ENCODE results near the gene ZMYND8. TPM values are rescaled to one million over a fixed set of nuclear protein-coding genes. Genes with fewer than 3 reads are reported as not detected.
"Not testable (repeated sequence)": the region's sequence is repeated elsewhere in the genome, so short reads cannot be mapped to it uniquely, and the experiment has no call there.

Gene ZMYND8
- total RNA-seq, 2 experiments from 2014 or later, result 30.3 to 33.0 TPM

DNA sequence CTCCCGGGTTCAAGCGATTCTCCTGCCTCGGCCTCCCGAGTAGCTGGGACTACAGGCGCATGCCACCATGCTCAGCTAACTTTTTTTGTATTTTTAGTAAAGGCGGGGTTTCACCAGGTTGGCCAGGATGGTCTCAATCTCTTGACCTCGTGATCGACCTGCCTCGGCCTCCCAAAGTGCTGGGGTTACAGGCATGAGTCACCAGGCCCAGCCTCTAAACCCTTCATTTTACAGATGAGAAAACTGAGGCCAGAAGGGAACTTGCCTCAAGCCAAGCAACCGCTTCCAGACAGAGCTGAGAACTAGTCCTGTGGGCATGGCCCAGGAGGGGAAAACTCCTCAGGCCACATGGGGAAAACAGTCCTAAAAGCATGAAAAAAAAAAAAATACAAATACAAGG, 47.1 kb downstream of the ZMYND8 start:
- Mint-ChIP-seq H3K36me3 (ENCODE audit: low read depth) (peaks cover 12% of the 10 kb centered on the region), H3K9me3 (no peaks in the 10 kb centered on the region), H3K4me1 (ENCODE audit: low read depth) (peaks cover 28% of the 10 kb centered on the region), H3K27ac (no peak overlapping the region), H3K27me3 (ENCODE audit: low read depth) (no peaks in the 10 kb centered on the region), H3K4me3 (no peak overlapping the region)
- CTCF ChIA-PET, result interaction anchor here (0.6 to 1.5 kb wide), 4 partner anchors 17 to 82 kb away, joined by 3 to 5 read pairs (median 4); no protein-coding TSS in a partner anchor
- no peak for DNase-seq
- intact Hi-C loops (cut with micrococcal nuclease), result no loop called here

DNA sequence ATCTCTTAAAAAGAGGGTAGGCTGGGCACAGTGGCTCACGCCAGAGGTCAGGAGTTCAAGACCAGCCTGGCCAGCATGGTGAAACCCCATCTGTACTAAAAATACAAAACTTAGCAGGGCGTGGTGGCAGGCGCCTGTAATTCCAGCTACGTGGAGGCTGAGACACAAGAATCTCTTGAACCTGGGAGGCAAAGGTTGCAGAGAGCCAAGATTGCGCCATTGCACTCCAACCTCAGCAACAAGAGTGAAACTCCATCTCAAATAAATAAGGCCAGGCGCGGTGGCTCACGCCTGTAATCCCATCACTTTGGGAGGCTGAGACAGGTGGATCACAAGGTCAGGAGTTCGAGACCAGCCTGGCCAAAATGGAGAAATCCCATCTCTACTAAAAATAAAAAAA, 48.9 kb downstream of the ZMYND8 start:
- CTCF ChIA-PET, H3K27ac Mint-ChIP-seq: not testable (repeated sequence)
- H3K36me3 Mint-ChIP-seq (ENCODE audit: low read depth), result peaks cover 12% of the 10 kb centered on the region

GRCh38 chr20:47306755-47307370, 49.6 kb downstream of the ZMYND8 start:
- CTCF ChIA-PET, result interaction anchor here (0.7 to 1.4 kb wide), 2 partner anchors 34 to 77 kb away, joined by 3 to 5 read pairs; no protein-coding TSS in a partner anchor
- peaks cover 29% of the 10 kb centered on the region for H3K4me1 Mint-ChIP-seq (ENCODE audit: low read depth)
- H3K4me3 Mint-ChIP-seq, result no peak overlapping the region
- intact Hi-C loops (cut with micrococcal nuclease), result no loop called here
- H3K27me3 Mint-ChIP-seq (ENCODE audit: low read depth), result no peaks in the 10 kb centered on the region
- no peaks in the 10 kb centered on the region for H3K9me3 Mint-ChIP-seq
- no peak overlapping the region for H3K27ac Mint-ChIP-seq
- no peak for DNase-seq
- peaks cover 14% of the 10 kb centered on the region for H3K36me3 Mint-ChIP-seq (ENCODE audit: low read depth)

More for the DNA sequence above, 48.9 kb downstream of the ZMYND8 start:
- H3K9me3 Mint-ChIP-seq; DNase-seq; intact Hi-C loops (cut with micrococcal nuclease); H3K4me3 Mint-ChIP-seq; H3K27me3 Mint-ChIP-seq (ENCODE audit: low read depth): not testable (repeated sequence)
- peaks cover 32% of the 10 kb centered on the region for H3K4me1 Mint-ChIP-seq (ENCODE audit: low read depth)

GRCh38 chr20:47306095-47306494, 50.4 kb downstream of the ZMYND8 start:
- CTCF ChIA-PET, result interaction anchor here (0.7 to 1.4 kb wide), 2 partner anchors 33 to 77 kb away, joined by 3 to 5 read pairs; no protein-coding TSS in a partner anchor
- intact Hi-C loops (cut with micrococcal nuclease), result no loop called here
- H3K9me3 Mint-ChIP-seq, result no peaks in the 10 kb centered on the region
- H3K4me1 Mint-ChIP-seq (ENCODE audit: low read depth), result peaks cover 28% of the 10 kb centered on the region
- H3K27ac Mint-ChIP-seq, result no peak overlapping the region
- no peaks in the 10 kb centered on the region for H3K27me3 Mint-ChIP-seq (ENCODE audit: low read depth)
- no peak for DNase-seq
- peaks cover 17% of the 10 kb centered on the region for H3K36me3 Mint-ChIP-seq (ENCODE audit: low read depth)
- H3K4me3 Mint-ChIP-seq, result no peak overlapping the region

DNA sequence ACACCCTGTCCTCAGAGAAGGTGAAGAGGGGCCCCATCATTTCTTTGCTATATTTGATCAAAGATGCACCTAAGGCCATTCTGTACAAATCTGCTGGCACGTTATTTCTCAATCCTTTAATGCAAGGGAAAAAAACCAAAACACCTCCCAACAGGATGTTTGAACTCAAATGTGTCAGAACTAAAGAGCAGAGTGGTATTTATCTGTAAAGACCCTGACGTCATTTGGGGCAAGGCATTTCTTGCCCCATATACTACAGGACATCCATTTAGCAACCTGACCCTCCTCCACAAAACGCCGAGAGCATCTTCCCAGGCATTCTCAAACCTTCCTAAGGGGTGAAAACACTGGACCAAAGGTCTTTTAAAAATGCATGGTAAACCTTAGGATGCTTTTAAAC, 50.8 kb downstream of the ZMYND8 start:
- CTCF ChIA-PET, result interaction anchor here (0.7 to 1.4 kb wide), 2 partner anchors 78 to 296 kb away, joined by 3 to 5 read pairs; no protein-coding TSS in a partner anchor
- intact Hi-C loops (cut with micrococcal nuclease), result no loop called here
- peaks cover 25% of the 10 kb centered on the region for H3K4me1 Mint-ChIP-seq (ENCODE audit: low read depth)

DNA sequence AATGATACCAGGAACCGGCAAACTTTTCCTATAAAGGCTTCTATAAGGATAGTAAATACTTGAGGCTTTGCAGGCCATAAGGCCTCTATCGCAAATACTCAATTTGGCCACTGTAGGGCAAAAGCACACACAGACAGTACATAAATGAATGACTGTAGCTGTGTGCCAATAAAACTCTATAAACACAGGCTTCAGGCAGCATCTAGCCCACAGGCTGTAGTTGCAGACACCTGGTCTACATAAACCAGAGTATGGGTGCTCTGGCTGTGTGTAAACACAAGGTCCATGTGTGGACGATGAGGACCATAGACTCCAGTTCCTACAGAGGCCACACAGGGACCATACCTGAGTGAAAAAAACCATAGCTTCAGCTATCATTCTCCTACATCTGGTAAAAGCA, 52.2 kb downstream of the ZMYND8 start:
- H3K4me1 Mint-ChIP-seq (ENCODE audit: low read depth), result peaks cover 30% of the 10 kb centered on the region
- no peak for DNase-seq
- intact Hi-C loops (cut with micrococcal nuclease), result no loop called here
- no peak overlapping the region for H3K4me3 Mint-ChIP-seq
- no peaks in the 10 kb centered on the region for H3K9me3 Mint-ChIP-seq
- peak overlapping the region; percentile 41 for H3K27ac Mint-ChIP-seq
- H3K36me3 Mint-ChIP-seq (ENCODE audit: low read depth), result peaks cover 17% of the 10 kb centered on the region
- CTCF ChIA-PET, result interaction anchor here (0.6 to 1.1 kb wide), 2 partner anchors 31 to 77 kb away, joined by 3 to 5 read pairs; no protein-coding TSS in a partner anchor
- H3K27me3 Mint-ChIP-seq (ENCODE audit: low read depth), result no peaks in the 10 kb centered on the region

More for the DNA sequence above, 50.8 kb downstream of the ZMYND8 start:
- H3K4me3 Mint-ChIP-seq, result no peak overlapping the region
- H3K9me3 Mint-ChIP-seq, result no peaks in the 10 kb centered on the region
- no peak for DNase-seq
- peak overlapping the region; percentile 41 for H3K27ac Mint-ChIP-seq
- H3K36me3 Mint-ChIP-seq (ENCODE audit: low read depth), result peaks cover 17% of the 10 kb centered on the region
- H3K27me3 Mint-ChIP-seq (ENCODE audit: low read depth), result no peaks in the 10 kb centered on the region

DNA sequence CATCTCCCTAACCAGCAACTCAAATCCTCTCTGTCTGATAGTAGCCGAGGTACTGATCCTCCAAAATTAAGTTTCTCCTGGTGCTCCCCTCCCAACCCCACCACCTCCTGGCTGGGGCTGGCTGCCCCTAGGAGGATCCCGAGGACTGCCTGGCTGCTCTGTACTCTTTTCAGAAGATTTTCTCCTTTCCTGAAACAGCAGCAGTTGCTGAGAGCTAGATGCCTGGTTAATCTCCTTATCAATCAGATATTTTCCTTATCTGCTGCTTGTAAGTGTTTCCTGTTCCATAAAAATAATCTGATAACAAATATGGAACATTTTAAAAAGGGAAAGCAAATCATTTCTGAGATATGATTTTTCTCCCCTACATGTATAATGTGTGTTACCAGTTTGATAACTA, 52.8 kb downstream of the ZMYND8 start:
- Mint-ChIP-seq H3K27ac (no peak overlapping the region), H3K4me1 (ENCODE audit: low read depth) (peaks cover 27% of the 10 kb centered on the region), H3K36me3 (ENCODE audit: low read depth) (peaks cover 18% of the 10 kb centered on the region), H3K4me3 (no peak overlapping the region), H3K27me3 (ENCODE audit: low read depth) (no peaks in the 10 kb centered on the region), H3K9me3 (no peaks in the 10 kb centered on the region)
- CTCF ChIA-PET, result interaction anchor here (0.6 to 1.9 kb wide), 2 partner anchors 77 to 80 kb away, joined by 3 to 6 read pairs; no protein-coding TSS in a partner anchor
- intact Hi-C loops (cut with micrococcal nuclease), result no loop called here
- DNase-seq, result no peak

DNA sequence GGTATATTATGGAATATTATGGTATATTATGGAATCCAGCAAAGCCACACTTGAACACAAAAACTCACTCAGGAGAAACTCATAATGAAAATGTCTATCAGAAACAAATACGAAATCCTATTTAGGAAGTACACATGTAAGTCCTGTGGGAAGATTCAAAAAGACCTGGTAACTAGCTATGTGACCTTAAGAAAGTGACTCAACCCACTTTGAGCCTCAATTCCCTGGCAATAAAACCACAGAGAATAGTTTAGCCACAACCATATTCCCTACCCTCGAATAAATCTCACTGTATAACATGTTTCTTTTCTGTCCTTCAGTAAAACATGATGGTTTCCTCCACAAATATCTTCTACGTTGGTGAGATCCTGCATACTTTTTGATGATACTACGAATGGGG, 56.4 kb downstream of the ZMYND8 start:
- Mint-ChIP-seq H3K36me3 (ENCODE audit: low read depth) (peaks cover 16% of the 10 kb centered on the region), H3K4me1 (ENCODE audit: low read depth) (peaks cover 14% of the 10 kb centered on the region)

DNA sequence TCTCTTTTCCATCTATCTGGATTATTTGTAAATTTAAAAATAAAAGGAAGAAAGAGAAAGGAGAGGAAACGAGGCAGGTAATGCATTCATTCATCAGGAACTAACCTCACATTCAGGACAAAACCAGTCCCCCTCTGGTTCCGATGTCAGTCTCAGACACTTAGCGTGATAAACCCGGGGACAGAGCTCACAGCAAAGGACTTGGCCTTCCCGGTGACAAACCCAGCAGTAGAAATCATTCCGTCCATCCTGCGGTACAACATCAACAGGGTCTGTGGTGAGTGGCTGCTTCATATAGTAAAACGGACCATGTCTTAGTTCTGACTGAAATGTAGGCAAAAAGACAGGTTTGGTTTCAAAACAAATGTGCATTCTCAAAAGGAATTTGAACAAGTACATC, 57.9 kb downstream of the ZMYND8 start:
- Mint-ChIP-seq H3K36me3 (ENCODE audit: low read depth) (peaks cover 28% of the 10 kb centered on the region), H3K4me1 (ENCODE audit: low read depth) (peaks cover 18% of the 10 kb centered on the region), H3K27me3 (ENCODE audit: low read depth) (no peaks in the 10 kb centered on the region), H3K9me3 (no peaks in the 10 kb centered on the region), H3K4me3 (no peak overlapping the region), H3K27ac (no peak overlapping the region)
- DNase-seq, result no peak
- intact Hi-C loops (cut with micrococcal nuclease), result no loop called here
- CTCF ChIA-PET, result interaction anchor here (1.5 kb wide), 1 partner anchor 85 kb away, joined by 6 read pairs; no protein-coding TSS in a partner anchor

More for the DNA sequence above, 56.4 kb downstream of the ZMYND8 start:
- intact Hi-C loops (cut with micrococcal nuclease), result no loop called here
- DNase-seq, result no peak
- no peaks in the 10 kb centered on the region for H3K27me3 Mint-ChIP-seq (ENCODE audit: low read depth)
- H3K4me3 Mint-ChIP-seq, result no peak overlapping the region
- CTCF ChIA-PET, result interaction anchor here (0.6 kb wide), 1 partner anchor 9 kb away, joined by 3 read pairs; no protein-coding TSS in a partner anchor
- H3K9me3 Mint-ChIP-seq, result no peaks in the 10 kb centered on the region
- H3K27ac Mint-ChIP-seq, result no peak overlapping the region

DNA sequence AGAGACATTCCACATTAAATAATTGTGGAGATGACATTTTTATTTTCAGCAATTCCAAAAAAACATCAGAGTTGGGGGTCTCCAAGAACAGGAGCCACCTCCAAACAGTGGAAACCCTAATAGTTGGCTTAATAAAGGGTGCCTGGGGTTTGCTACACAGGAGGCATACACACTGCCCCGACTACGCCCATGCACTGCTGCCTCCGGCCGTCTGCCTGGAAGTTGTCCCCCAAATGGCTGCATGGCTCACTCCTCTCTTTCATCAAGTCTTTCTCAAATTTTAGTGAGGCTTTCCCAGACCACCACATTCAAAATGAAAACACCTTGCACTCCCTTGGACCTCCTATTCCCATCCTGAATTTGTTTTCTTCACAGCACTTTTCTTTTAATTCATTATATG, 58.8 kb downstream of the ZMYND8 start:
- Mint-ChIP-seq H3K27me3 (ENCODE audit: low read depth) (no peaks in the 10 kb centered on the region), H3K27ac (no peak overlapping the region), H3K36me3 (ENCODE audit: low read depth) (peaks cover 29% of the 10 kb centered on the region), H3K4me3 (no peak overlapping the region), H3K9me3 (no peaks in the 10 kb centered on the region), H3K4me1 (ENCODE audit: low read depth) (peaks cover 17% of the 10 kb centered on the region)
- CTCF ChIA-PET, result interaction anchor here (0.7 to 3.0 kb wide), 3 partner anchors 24 to 86 kb away, joined by 3 to 16 read pairs (median 15); no protein-coding TSS in a partner anchor
- intact Hi-C loops (cut with micrococcal nuclease), result loop anchor here (1.0 kb wide), 1 partner anchor 86 kb away; no protein-coding TSS in a partner anchor
- DNase-seq, result no peak

GRCh38 chr20:47296950-47297349, 59.5 kb downstream of the ZMYND8 start:
- H3K27ac Mint-ChIP-seq, result no peak overlapping the region
- H3K36me3 Mint-ChIP-seq (ENCODE audit: low read depth), result peaks cover 26% of the 10 kb centered on the region
- H3K9me3 Mint-ChIP-seq, result no peaks in the 10 kb centered on the region
- DNase-seq, result peak; percentile 42
- CTCF ChIA-PET, result interaction anchor here (0.7 to 3.0 kb wide), 3 partner anchors 24 to 87 kb away, joined by 3 to 16 read pairs (median 15); no protein-coding TSS in a partner anchor
- intact Hi-C loops (cut with micrococcal nuclease), result loop anchor here (1.0 kb wide), 1 partner anchor 86 kb away; no protein-coding TSS in a partner anchor
- no peak overlapping the region for H3K4me3 Mint-ChIP-seq
- H3K4me1 Mint-ChIP-seq (ENCODE audit: low read depth), result peaks cover 17% of the 10 kb centered on the region
- no peaks in the 10 kb centered on the region for H3K27me3 Mint-ChIP-seq (ENCODE audit: low read depth)

GRCh38 chr20:47295921-47296426, 60.5 kb downstream of the ZMYND8 start:
- Mint-ChIP-seq H3K4me3 (no peak overlapping the region), H3K4me1 (ENCODE audit: low read depth) (peaks cover 17% of the 10 kb centered on the region), H3K27ac (no peak overlapping the region), H3K27me3 (ENCODE audit: low read depth) (no peaks in the 10 kb centered on the region), H3K36me3 (ENCODE audit: low read depth) (peaks cover 25% of the 10 kb centered on the region), H3K9me3 (no peaks in the 10 kb centered on the region)
- intact Hi-C loops (cut with micrococcal nuclease), result no loop called here
- DNase-seq, result no peak
- CTCF ChIA-PET, result interaction anchor here (0.7 to 3.0 kb wide), 3 partner anchors 23 to 345 kb away, joined by 3 to 16 read pairs (median 15); no protein-coding TSS in a partner anchor
